Activated CD8-positive, alpha-beta memory T cell treated with anti-CD3 and anti-CD28 coated beads, Interleukin-2, amount 10 ng/mL, durations not matched to agents 7 days and 5 days (primary cell): ENCODE results near the gene OR52E1. TPM values are rescaled to one million over a fixed set of nuclear protein-coding genes. Genes with fewer than 3 reads are reported as not detected.

Experiments used
- ATAC-seq: fragments of 150-1000 bp; cut with Tn5 transposase; one replicate; pipeline ENCODE4 v1.10.0; 2021; ENCODE audit warnings: moderate library complexity
- CTCF ChIA-PET: fragments of 350-600 bp; sonication (Branson Sonifier 250); formaldehyde crosslinking; loops from one replicate; lab custom pipeline; 2021; ENCODE audit warnings: antibody characterized with exemption; lab: Charles Lee
- DNase-seq: peaks from one replicate; pipeline ENCODE4 v3.0.0-alpha.2; 2020
- H3K27ac Mint-ChIP-seq: one replicate; pipeline ENCODE4 v1.8.0; 2021; ENCODE audit warnings: mild to moderate bottlenecking, mixed read lengths
- H3K27me3 Mint-ChIP-seq: one replicate; pipeline ENCODE4 v1.8.0; 2021; ENCODE audit warnings: mixed read lengths
- H3K36me3 Mint-ChIP-seq: one replicate; pipeline ENCODE4 v1.8.0; 2021; ENCODE audit warnings: mild to moderate bottlenecking, mixed read lengths
- H3K4me1 Mint-ChIP-seq: one replicate; pipeline ENCODE4 v1.8.0; 2021; ENCODE audit warnings: mixed read lengths
- H3K4me3 Mint-ChIP-seq: one replicate; pipeline ENCODE4 v1.8.0; 2021; ENCODE audit warnings: mild to moderate bottlenecking, moderate library complexity, mixed read lengths
- H3K9me3 Mint-ChIP-seq: one replicate; pipeline ENCODE4 v1.8.0; 2022; ENCODE audit warnings: low read depth, mixed read lengths
- total RNA-seq, 2 experiments: library from RNA; stranded (reverse); gene quantifications; one replicate each; pipeline ENCODE4 v1.2.3, GENCODE V29; 2021

The OR52E1 gene
- total RNA-seq, 2 experiments from 2014 or later = not detected

DNA sequence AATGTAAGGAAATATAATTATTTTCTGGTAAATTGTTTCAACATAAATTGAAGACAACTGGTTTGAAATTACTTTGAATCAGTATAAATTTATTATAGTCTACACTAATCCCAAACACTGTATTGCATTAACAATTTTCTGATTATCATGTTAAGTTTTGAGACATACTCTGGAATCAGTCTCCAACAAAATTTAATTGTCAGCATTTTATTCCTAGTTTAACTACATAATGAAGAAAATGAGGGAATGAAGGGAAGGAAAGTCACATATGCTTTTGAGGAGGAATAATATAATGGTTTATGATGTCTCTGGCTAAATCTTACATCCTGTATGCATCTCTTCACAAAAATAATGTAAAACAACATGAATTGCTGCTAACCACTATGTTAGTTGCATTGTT is 14.2 kb downstream of the OR52E1 start:
- Mint-ChIP-seq H3K4me3 (no peak overlapping the region), H3K27ac (no peak overlapping the region), H3K4me1 (no peaks in the 10 kb centered on the region), H3K36me3 (no peaks in the 10 kb centered on the region), H3K27me3 (no peaks in the 10 kb centered on the region), H3K9me3 (no peaks in the 10 kb centered on the region)
- ATAC-seq = no peak
- no peak for DNase-seq
- CTCF ChIA-PET = interaction anchor here (0.6 kb wide), 1 partner anchor 446 kb away, joined by 4 read pairs; no protein-coding TSS in a partner anchor

DNA sequence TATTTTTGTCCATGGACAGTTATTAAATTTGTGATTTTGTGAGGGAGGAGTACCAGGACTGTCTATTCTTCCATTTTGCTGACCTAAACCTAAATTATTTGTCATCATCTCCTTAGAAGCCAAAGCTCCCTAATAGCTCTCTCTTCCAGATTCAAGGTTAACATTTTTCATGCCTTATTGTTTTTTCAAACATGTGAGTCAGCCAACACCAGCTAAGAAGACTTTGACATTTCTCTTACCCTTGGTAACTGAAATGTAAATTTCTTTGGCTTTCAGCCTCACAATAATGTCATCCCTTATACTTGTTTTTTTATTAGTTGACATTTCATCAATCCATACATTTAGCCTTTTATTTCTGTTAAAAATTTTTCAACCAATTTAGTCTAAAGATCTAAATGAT is 19.2 kb downstream of the OR52E1 start:
- no peak overlapping the region for H3K27ac Mint-ChIP-seq
- no peak overlapping the region for H3K4me3 Mint-ChIP-seq
- H3K27me3 Mint-ChIP-seq = no peaks in the 10 kb centered on the region
- ATAC-seq (no peak), DNase-seq (no peak)
- H3K36me3 Mint-ChIP-seq = no peaks in the 10 kb centered on the region
- CTCF ChIA-PET = no interaction called here
- H3K4me1 Mint-ChIP-seq = no peaks in the 10 kb centered on the region
- no peaks in the 10 kb centered on the region for H3K9me3 Mint-ChIP-seq

DNA sequence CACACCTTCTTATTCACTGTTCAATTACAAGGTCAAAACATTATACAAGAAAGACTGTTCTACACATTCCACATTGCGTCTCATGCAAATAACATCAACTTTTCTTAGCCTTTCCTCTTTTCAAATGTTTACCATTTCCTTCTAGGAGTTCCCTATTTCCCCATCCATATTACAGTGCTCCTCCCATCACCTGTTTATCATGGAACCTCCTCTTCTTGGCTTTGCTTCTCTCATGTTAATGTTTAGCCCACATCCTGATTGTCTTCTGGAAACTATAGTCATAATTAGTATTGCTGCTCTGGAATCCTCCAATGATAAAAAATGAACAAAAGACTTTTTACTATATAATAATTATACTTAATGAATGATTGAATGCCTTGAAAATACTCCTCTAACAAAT is 21.3 kb downstream of the OR52E1 start:
- Mint-ChIP-seq H3K4me1 (no peaks in the 10 kb centered on the region), H3K27ac (no peak overlapping the region), H3K9me3 (no peaks in the 10 kb centered on the region), H3K27me3 (no peaks in the 10 kb centered on the region), H3K36me3 (no peaks in the 10 kb centered on the region), H3K4me3 (no peak overlapping the region)
- ATAC-seq (no peak), DNase-seq (no peak)
- CTCF ChIA-PET = no interaction called here

DNA sequence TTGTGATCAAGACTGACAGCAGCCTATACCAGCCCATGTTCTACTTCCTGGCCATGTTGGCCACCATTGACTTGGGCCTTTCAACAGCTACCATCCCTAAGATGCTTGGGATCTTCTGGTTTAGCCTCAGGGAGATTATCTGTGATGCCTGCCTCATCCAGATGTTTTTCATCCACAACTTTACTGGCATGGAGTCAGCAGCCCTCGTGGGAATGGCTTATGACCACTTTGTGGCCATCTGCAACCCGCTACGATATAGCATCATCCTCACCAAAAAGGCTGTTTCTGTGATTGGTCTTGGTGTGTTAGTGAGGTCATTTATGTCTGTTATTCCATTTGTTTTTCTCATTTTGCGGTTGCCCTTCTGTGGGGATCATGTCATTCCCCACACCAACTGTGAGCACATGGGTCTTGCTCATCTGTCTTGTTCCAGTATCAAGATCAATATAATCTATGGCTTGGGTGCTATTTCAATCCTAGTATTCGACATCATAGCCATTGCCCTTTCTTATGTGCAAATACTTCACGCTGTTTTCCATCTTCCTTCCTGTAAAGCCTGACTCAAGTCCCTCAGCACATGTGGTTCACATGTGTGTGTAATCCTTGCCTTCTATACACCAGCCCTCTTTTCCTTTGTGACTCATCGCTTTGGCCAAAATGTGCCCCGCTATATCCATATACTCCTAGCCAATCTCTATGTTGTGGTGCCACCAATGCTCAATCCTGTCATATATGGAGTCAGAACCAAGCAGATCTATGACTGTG is 23.6 kb downstream of the OR52E1 start:
- no peak overlapping the region for H3K27ac Mint-ChIP-seq
- no peaks in the 10 kb centered on the region for H3K36me3 Mint-ChIP-seq
- no peak for DNase-seq
- H3K4me1 Mint-ChIP-seq = no peaks in the 10 kb centered on the region
- H3K9me3 Mint-ChIP-seq = no peaks in the 10 kb centered on the region
- H3K4me3 Mint-ChIP-seq = no peak overlapping the region
- no peaks in the 10 kb centered on the region for H3K27me3 Mint-ChIP-seq
- ATAC-seq = no peak
- CTCF ChIA-PET = no interaction called here

GRCh38 chr11:5096011-5096410 is 26.6 kb downstream of the OR52E1 start:
- H3K27ac Mint-ChIP-seq = no peak overlapping the region
- ATAC-seq = no peak

DNA sequence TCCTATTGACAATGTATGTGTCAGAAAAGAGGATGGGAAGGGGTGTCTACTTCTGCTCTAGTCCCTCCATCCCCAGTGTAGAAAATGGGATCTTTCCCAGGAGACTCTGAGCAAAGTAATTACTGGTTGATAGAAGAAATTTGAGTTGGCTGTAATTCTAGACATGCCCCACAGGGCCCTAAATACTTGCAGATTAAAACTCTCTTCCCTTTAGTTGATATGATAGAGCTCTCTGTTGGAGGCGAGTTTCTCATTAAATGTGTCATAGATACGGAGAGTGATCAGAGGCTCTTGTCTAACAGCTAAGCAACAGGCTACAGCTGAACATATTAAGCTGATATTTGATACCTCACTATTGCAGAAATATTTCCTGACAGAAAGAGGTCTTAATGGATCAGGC is 32.9 kb downstream of the OR52E1 start:
- Mint-ChIP-seq H3K9me3 (no peaks in the 10 kb centered on the region), H3K4me1 (no peaks in the 10 kb centered on the region), H3K4me3 (no peak overlapping the region), H3K27me3 (no peaks in the 10 kb centered on the region), H3K36me3 (no peaks in the 10 kb centered on the region), H3K27ac (no peak overlapping the region)
- DNase-seq = no peak
- CTCF ChIA-PET = no interaction called here
- no peak for ATAC-seq

More at GRCh38 chr11:5096011-5096410, 26.6 kb downstream of the OR52E1 start:
- no peaks in the 10 kb centered on the region for H3K4me1 Mint-ChIP-seq
- H3K36me3 Mint-ChIP-seq = no peaks in the 10 kb centered on the region
- CTCF ChIA-PET = no interaction called here
- no peak overlapping the region for H3K4me3 Mint-ChIP-seq
- DNase-seq = no peak
- no peaks in the 10 kb centered on the region for H3K9me3 Mint-ChIP-seq
- no peaks in the 10 kb centered on the region for H3K27me3 Mint-ChIP-seq

- no peak overlapping the region for H3K4me3 Mint-ChIP-seq
- ATAC-seq = no peak
- H3K27ac Mint-ChIP-seq = no peak overlapping the region
- no peaks in the 10 kb centered on the region for H3K4me1 Mint-ChIP-seq
- no peaks in the 10 kb centered on the region for H3K9me3 Mint-ChIP-seq
- CTCF ChIA-PET = no interaction called here
- H3K36me3 Mint-ChIP-seq = no peaks in the 10 kb centered on the region
- H3K27me3 Mint-ChIP-seq = no peaks in the 10 kb centered on the region
- DNase-seq = no peak
Measured at GRCh38 chr11:5103066-5103465, 33.7 kb downstream of the OR52E1 start.

GRCh38 chr11:5107285-5107684 is 37.9 kb downstream of the OR52E1 start:
- DNase-seq (no peak), ATAC-seq (no peak)
- Mint-ChIP-seq H3K27me3 (no peaks in the 10 kb centered on the region), H3K27ac (no peak overlapping the region), H3K9me3 (no peaks in the 10 kb centered on the region), H3K4me3 (no peak overlapping the region), H3K4me1 (no peaks in the 10 kb centered on the region), H3K36me3 (no peaks in the 10 kb centered on the region)
- CTCF ChIA-PET = no interaction called here

GRCh38 chr11:5115339-5115738 is 46.0 kb downstream of the OR52E1 start:
- no peak overlapping the region for H3K4me3 Mint-ChIP-seq
- no peaks in the 10 kb centered on the region for H3K36me3 Mint-ChIP-seq
- H3K4me1 Mint-ChIP-seq = no peaks in the 10 kb centered on the region
- ATAC-seq (no peak), DNase-seq (no peak)
- peaks cover 2% of the 10 kb centered on the region for H3K27me3 Mint-ChIP-seq
- no peak overlapping the region for H3K27ac Mint-ChIP-seq
- CTCF ChIA-PET = no interaction called here
- H3K9me3 Mint-ChIP-seq = no peaks in the 10 kb centered on the region

DNA sequence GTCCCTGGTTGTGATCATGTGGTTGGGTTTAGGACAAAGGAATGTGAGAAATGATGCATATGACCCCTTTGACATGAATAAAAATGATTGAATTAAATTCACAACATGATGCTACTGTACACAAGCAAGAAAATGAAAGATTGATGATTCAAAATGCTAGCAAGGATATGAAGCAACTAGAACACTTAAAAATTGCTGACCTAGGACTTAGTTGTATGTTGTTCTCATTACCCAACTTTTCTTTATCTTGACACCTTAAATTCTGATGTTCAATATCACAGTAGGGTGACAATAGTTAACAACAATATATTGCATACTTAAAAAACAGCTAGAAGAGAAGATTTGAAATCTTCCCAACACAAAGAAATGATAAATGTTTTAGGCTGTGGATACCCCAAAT is 48.2 kb downstream of the OR52E1 start:
- no peaks in the 10 kb centered on the region for H3K36me3 Mint-ChIP-seq
- DNase-seq = no peak
- H3K9me3 Mint-ChIP-seq = no peaks in the 10 kb centered on the region
- ATAC-seq = no peak
- peaks cover 4% of the 10 kb centered on the region for H3K27me3 Mint-ChIP-seq
- CTCF ChIA-PET = no interaction called here
- H3K4me3 Mint-ChIP-seq = no peak overlapping the region
- H3K4me1 Mint-ChIP-seq = no peaks in the 10 kb centered on the region
- H3K27ac Mint-ChIP-seq = no peak overlapping the region

DNA sequence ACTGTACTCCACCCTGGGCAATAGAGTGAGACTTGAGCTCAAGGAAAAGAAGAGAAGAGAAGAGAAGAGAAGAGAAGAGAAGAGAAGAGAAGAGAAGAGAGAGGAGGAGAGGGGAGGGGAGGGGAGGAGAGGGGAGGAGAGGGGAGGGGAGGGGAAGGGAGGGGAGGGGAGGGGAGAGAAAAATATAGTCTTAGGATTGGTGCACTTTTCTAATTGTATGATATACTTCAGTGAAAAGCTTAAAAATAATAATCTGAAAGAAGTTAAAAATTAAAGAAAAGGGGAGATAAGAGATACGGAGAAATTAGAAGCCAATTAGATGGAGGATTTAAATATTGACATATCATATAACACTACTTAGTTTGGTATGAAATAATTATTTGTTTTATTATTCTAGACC is 49.5 kb downstream of the OR52E1 start:
- CTCF ChIA-PET = no interaction called here
- no peaks in the 10 kb centered on the region for H3K36me3 Mint-ChIP-seq
- DNase-seq (no peak), ATAC-seq (no peak)
- peaks cover 4% of the 10 kb centered on the region for H3K27me3 Mint-ChIP-seq
- H3K9me3 Mint-ChIP-seq = no peaks in the 10 kb centered on the region
- no peaks in the 10 kb centered on the region for H3K4me1 Mint-ChIP-seq
- H3K4me3 Mint-ChIP-seq = no peak overlapping the region
- no peak overlapping the region for H3K27ac Mint-ChIP-seq

Other genes starting within 250 kb of the OR52E1 start
- not detected for gene OR51F2, start 248.3 kb upstream of the OR52E1 start, total RNA-seq
- not detected for gene OR51S1, start 220.4 kb upstream of the OR52E1 start, total RNA-seq
- gene OR51T1, start 187.7 kb upstream of the OR52E1 start, total RNA-seq = not detected
- not detected for gene OR51A7, start 165.8 kb upstream of the OR52E1 start, total RNA-seq
- not detected for gene OR51G2, start 150.2 kb upstream of the OR52E1 start, total RNA-seq
- gene OR51G1, start 145.2 kb upstream of the OR52E1 start, total RNA-seq = not detected
- not detected for gene OR51A4, start 122.0 kb upstream of the OR52E1 start, total RNA-seq
- not detected for gene OR51A2, start 113.9 kb upstream of the OR52E1 start, total RNA-seq
- not detected for gene OR51L1, start 74.7 kb upstream of the OR52E1 start, total RNA-seq
- gene OR52J3, start 23.0 kb upstream of the OR52E1 start, total RNA-seq = not detected
- not detected for gene OR52E2, start 9.9 kb upstream of the OR52E1 start, total RNA-seq
- not detected for gene OR52A5, start 68.8 kb downstream of the OR52E1 start, total RNA-seq
- not detected for gene OR52A1, start 85.2 kb downstream of the OR52E1 start, total RNA-seq
- not detected for gene OR51V1, start 131.1 kb downstream of the OR52E1 start, total RNA-seq
- gene HBB, start 157.5 kb downstream of the OR52E1 start, total RNA-seq = not detected
- gene HBD, start 164.9 kb downstream of the OR52E1 start, total RNA-seq = not detected
- gene HBG1, start 180.3 kb downstream of the OR52E1 start, total RNA-seq = not detected
- not detected for gene HBG2, start 185.2 kb downstream of the OR52E1 start, total RNA-seq
- gene HBE1, start 200.4 kb downstream of the OR52E1 start, total RNA-seq = not detected
- gene OR51B4, start 232.4 kb downstream of the OR52E1 start, total RNA-seq = not detected